T-helper 2 cell treated with Interferon-gamma antibody and Interleukin-4, amounts not matched to agents 5 μg/mL and 100 μg/mL, for 36 hours (primary cell): ENCODE measurements around the gene CXCL12.

Experiments used
- DNase-seq: peaks from one replicate; pipeline ENCODE4 v3.0.0; 2021; ENCODE audit warnings: low spot score
- H3K27ac Mint-ChIP-seq: one replicate; pipeline ENCODE4 v1.8.0; 2021; ENCODE audit warnings: mild to moderate bottlenecking, mixed read lengths
- H3K27me3 Mint-ChIP-seq: one replicate; pipeline ENCODE4 v1.8.0; 2021; ENCODE audit warnings: low read depth, mixed read lengths
- H3K36me3 Mint-ChIP-seq: one replicate; pipeline ENCODE4 v1.8.0; 2021; ENCODE audit warnings: low read depth, mixed read lengths
- H3K4me1 Mint-ChIP-seq: one replicate; pipeline ENCODE4 v1.8.0; 2021; ENCODE audit warnings: low read depth, mixed read lengths
- H3K4me3 Mint-ChIP-seq: one replicate; pipeline ENCODE4 v1.8.0; 2022; ENCODE audit warnings: mild to moderate bottlenecking, moderate library complexity, mixed read lengths
- H3K9me3 Mint-ChIP-seq: one replicate; pipeline ENCODE4 v1.8.0; 2021; ENCODE audit warnings: mixed read lengths

The CXCL12 gene

GRCh38 chr10:44385026-44385695, at the start of gene CXCL12:
Gene CXCL12 (minus strand): TSS chr10:44385097. CDS start chr10:44385005, 92 bp downstream.
- no peaks in the 10 kb centered on the region for H3K4me1 Mint-ChIP-seq
- no peaks in the 10 kb centered on the region for H3K9me3 Mint-ChIP-seq
- peak within 1 kb of the TSS; percentile 40 for H3K4me3 Mint-ChIP-seq
- H3K27me3 Mint-ChIP-seq = peaks cover 41% of the 10 kb centered on the region
- no peaks in the 10 kb centered on the region for H3K36me3 Mint-ChIP-seq
- no peak within 1 kb of the TSS for H3K27ac Mint-ChIP-seq
- no peak for DNase-seq

GRCh38 chr10:44427479-44427878, 42.6 kb upstream of the CXCL12 start:
- Mint-ChIP-seq H3K9me3 (peaks cover 6% of the 10 kb centered on the region), H3K27me3 (no peaks in the 10 kb centered on the region), H3K4me1 (no peaks in the 10 kb centered on the region), H3K4me3 (no peak overlapping the region), H3K27ac (no peak overlapping the region), H3K36me3 (no peaks in the 10 kb centered on the region)
- DNase-seq = no peak

- Mint-ChIP-seq H3K27me3 (no peaks in the 10 kb centered on the region), H3K4me3 (no peak overlapping the region), H3K9me3 (peaks cover 6% of the 10 kb centered on the region), H3K36me3 (no peaks in the 10 kb centered on the region), H3K4me1 (no peaks in the 10 kb centered on the region), H3K27ac (no peak overlapping the region)
- no peak for DNase-seq
These were observed 42.1 kb upstream of the CXCL12 start for GRCh38 chr10:44427037-44427436.

- DNase-seq = no peak
- no peaks in the 10 kb centered on the region for H3K27me3 Mint-ChIP-seq
These were observed 41.5 kb upstream of the CXCL12 start for GRCh38 chr10:44426247-44427034.

GRCh38 chr10:44425466-44425865, 40.6 kb upstream of the CXCL12 start:
- Mint-ChIP-seq H3K4me1 (no peaks in the 10 kb centered on the region), H3K27me3 (no peaks in the 10 kb centered on the region), H3K27ac (no peak overlapping the region), H3K36me3 (no peaks in the 10 kb centered on the region), H3K9me3 (no peaks in the 10 kb centered on the region), H3K4me3 (no peak overlapping the region)
- DNase-seq = no peak

More at GRCh38 chr10:44426247-44427034, 41.5 kb upstream of the CXCL12 start:
- Mint-ChIP-seq H3K9me3 (peaks cover 6% of the 10 kb centered on the region), H3K27ac (no peak overlapping the region), H3K4me3 (no peak overlapping the region), H3K4me1 (no peaks in the 10 kb centered on the region), H3K36me3 (no peaks in the 10 kb centered on the region)

- Mint-ChIP-seq H3K4me3 (no peak overlapping the region), H3K9me3 (no peaks in the 10 kb centered on the region), H3K4me1 (no peaks in the 10 kb centered on the region), H3K36me3 (no peaks in the 10 kb centered on the region), H3K27ac (no peak overlapping the region), H3K27me3 (no peaks in the 10 kb centered on the region)
- no peak for DNase-seq
These were observed 40.1 kb upstream of the CXCL12 start for GRCh38 chr10:44424957-44425356.

- no peaks in the 10 kb centered on the region for H3K36me3 Mint-ChIP-seq
These were observed 39.4 kb upstream of the CXCL12 start for GRCh38 chr10:44424298-44424697.

GRCh38 chr10:44422570-44423101, 37.7 kb upstream of the CXCL12 start:
- no peaks in the 10 kb centered on the region for H3K4me1 Mint-ChIP-seq

More at GRCh38 chr10:44424298-44424697, 39.4 kb upstream of the CXCL12 start:
- Mint-ChIP-seq H3K27ac (no peak overlapping the region), H3K4me3 (no peak overlapping the region), H3K27me3 (no peaks in the 10 kb centered on the region), H3K4me1 (no peaks in the 10 kb centered on the region), H3K9me3 (no peaks in the 10 kb centered on the region)
- no peak for DNase-seq

GRCh38 chr10:44422153-44422552, 37.3 kb upstream of the CXCL12 start:
- Mint-ChIP-seq H3K36me3 (no peaks in the 10 kb centered on the region), H3K4me3 (no peak overlapping the region), H3K27me3 (no peaks in the 10 kb centered on the region), H3K4me1 (no peaks in the 10 kb centered on the region), H3K27ac (no peak overlapping the region), H3K9me3 (no peaks in the 10 kb centered on the region)
- DNase-seq = no peak

More at GRCh38 chr10:44422570-44423101, 37.7 kb upstream of the CXCL12 start:
- DNase-seq = no peak
- Mint-ChIP-seq H3K9me3 (no peaks in the 10 kb centered on the region), H3K36me3 (no peaks in the 10 kb centered on the region), H3K4me3 (no peak overlapping the region), H3K27ac (no peak overlapping the region), H3K27me3 (no peaks in the 10 kb centered on the region)

GRCh38 chr10:44419790-44420549, 35.1 kb upstream of the CXCL12 start:
- Mint-ChIP-seq H3K27ac (no peak overlapping the region), H3K9me3 (no peaks in the 10 kb centered on the region), H3K4me1 (no peaks in the 10 kb centered on the region), H3K27me3 (no peaks in the 10 kb centered on the region), H3K36me3 (no peaks in the 10 kb centered on the region), H3K4me3 (no peak overlapping the region)
- no peak for DNase-seq

- Mint-ChIP-seq H3K4me1 (no peaks in the 10 kb centered on the region), H3K27me3 (no peaks in the 10 kb centered on the region), H3K4me3 (no peak overlapping the region), H3K27ac (no peak overlapping the region), H3K36me3 (no peaks in the 10 kb centered on the region), H3K9me3 (no peaks in the 10 kb centered on the region)
- no peak for DNase-seq
These were observed 33.7 kb upstream of the CXCL12 start for GRCh38 chr10:44418637-44419036.

- DNase-seq = no peak
- Mint-ChIP-seq H3K9me3 (no peaks in the 10 kb centered on the region), H3K4me1 (no peaks in the 10 kb centered on the region), H3K27ac (no peak overlapping the region), H3K36me3 (no peaks in the 10 kb centered on the region), H3K4me3 (no peak overlapping the region), H3K27me3 (no peaks in the 10 kb centered on the region)
These were observed 32.9 kb upstream of the CXCL12 start for GRCh38 chr10:44417761-44418160.

GRCh38 chr10:44416936-44417335, 32.0 kb upstream of the CXCL12 start:
- no peak for DNase-seq
- Mint-ChIP-seq H3K36me3 (no peaks in the 10 kb centered on the region), H3K4me3 (no peak overlapping the region), H3K27me3 (no peaks in the 10 kb centered on the region), H3K4me1 (no peaks in the 10 kb centered on the region), H3K27ac (no peak overlapping the region), H3K9me3 (no peaks in the 10 kb centered on the region)
